Activated CD8-positive, alpha-beta T cell treated with anti-CD3 and anti-CD28 coated beads, Interleukin-2, amount 10 ng/mL, durations not matched to agents 7 days and 5 days (primary cell): ENCODE results near the gene MOSPD3. TPM values are rescaled to one million over a fixed set of nuclear protein-coding genes. Genes with fewer than 3 reads are reported as not detected.

Experiments used
- ATAC-seq: fragments of 150-1000 bp; cut with Tn5 transposase; one replicate; pipeline ENCODE4 v1.10.0; 2021; ENCODE audit warnings: moderate library complexity
- CTCF ChIA-PET: fragments of 350-600 bp; sonication (Branson Sonifier 250); formaldehyde crosslinking; loops from one replicate; lab custom pipeline; 2021; ENCODE audit warnings: antibody characterized with exemption; lab: Charles Lee
- POLR2A ChIA-PET: fragments of 350-600 bp; sonication (Branson Sonifier 250); formaldehyde crosslinking; loops from one replicate; lab custom pipeline; 2021; ENCODE audit warnings: antibody characterized with exemption; lab: Charles Lee
- DNase-seq: peaks from one replicate; pipeline ENCODE4 v3.0.0-alpha.2; 2020
- H3K27ac Mint-ChIP-seq: one replicate; pipeline ENCODE4 v1.8.0; 2021; ENCODE audit warnings: mild to moderate bottlenecking, mixed read lengths
- H3K27me3 Mint-ChIP-seq: one replicate; pipeline ENCODE4 v1.8.0; 2021; ENCODE audit warnings: low read depth, mixed read lengths
- H3K36me3 Mint-ChIP-seq: one replicate; pipeline ENCODE4 v1.8.0; 2021; ENCODE audit warnings: low read depth, mixed read lengths
- H3K4me1 Mint-ChIP-seq: one replicate; pipeline ENCODE4 v1.8.0; 2021; ENCODE audit warnings: low read depth, mixed read lengths
- H3K4me3 Mint-ChIP-seq: one replicate; pipeline ENCODE4 v1.8.0; 2021; ENCODE audit warnings: mild to moderate bottlenecking, mixed read lengths
- H3K9me3 Mint-ChIP-seq: one replicate; pipeline ENCODE4 v1.8.0; 2022; ENCODE audit warnings: mixed read lengths; ENCODE audit not compliant: insufficient read depth
- total RNA-seq, 2 experiments: library from RNA; stranded (reverse); gene quantifications; one replicate each; pipeline ENCODE4 v1.2.3, GENCODE V29; 2021

The MOSPD3 gene
- total RNA-seq, 2 experiments from 2014 or later: 42.1 to 43.5 TPM

DNA sequence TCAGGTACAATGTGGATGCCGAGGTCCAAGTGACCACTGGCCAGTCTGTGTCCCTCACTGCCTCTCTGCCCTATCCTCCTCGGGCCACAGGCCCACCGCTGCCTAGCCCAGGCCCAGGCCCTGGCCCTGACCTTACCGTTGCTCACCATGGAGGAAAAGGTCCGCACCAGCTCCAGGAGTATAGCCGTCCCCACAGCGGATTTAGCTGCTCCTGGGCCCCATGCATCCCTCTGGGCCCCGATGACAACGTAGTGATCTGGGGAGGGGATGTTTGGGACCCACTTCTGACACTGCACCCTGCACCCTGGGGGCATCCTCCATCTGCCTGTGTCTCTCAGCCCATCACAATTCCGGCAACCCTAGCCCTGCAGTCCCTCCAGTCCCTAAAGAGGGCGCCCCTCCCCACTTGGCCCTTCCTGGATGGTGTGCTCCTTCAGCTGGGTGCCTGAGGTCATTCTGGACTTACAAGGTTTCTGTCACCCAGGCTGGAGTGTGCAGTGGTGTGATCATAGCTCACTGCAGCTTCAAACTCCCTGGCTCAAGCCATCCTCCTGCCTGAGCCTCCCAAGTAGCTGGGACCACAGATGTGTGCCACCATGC lies 16.9 kb downstream of the MOSPD3 start:
- ATAC-seq: no peak
- Mint-ChIP-seq H3K9me3 (no peaks in the 10 kb centered on the region), H3K36me3 (peaks cover 16% of the 10 kb centered on the region), H3K27me3 (peaks cover 5% of the 10 kb centered on the region), H3K27ac (no peak overlapping the region), H3K4me3 (no peak overlapping the region), H3K4me1 (peaks cover 76% of the 10 kb centered on the region)
- ChIA-PET POLR2A (interaction anchor here (0.6 to 1.2 kb wide), 2 partner anchors 19 to 20 kb away, joined by 3 read pairs; no protein-coding TSS in a partner anchor), CTCF (interaction anchor here (1.1 to 1.9 kb wide), 12 partner anchors 10 to 65 kb away, joined by 3 to 10 read pairs (median 4); partner anchors contain the start of genes FBXO24, GNB2 and LRCH4)
- peak; percentile 32 for DNase-seq

DNA sequence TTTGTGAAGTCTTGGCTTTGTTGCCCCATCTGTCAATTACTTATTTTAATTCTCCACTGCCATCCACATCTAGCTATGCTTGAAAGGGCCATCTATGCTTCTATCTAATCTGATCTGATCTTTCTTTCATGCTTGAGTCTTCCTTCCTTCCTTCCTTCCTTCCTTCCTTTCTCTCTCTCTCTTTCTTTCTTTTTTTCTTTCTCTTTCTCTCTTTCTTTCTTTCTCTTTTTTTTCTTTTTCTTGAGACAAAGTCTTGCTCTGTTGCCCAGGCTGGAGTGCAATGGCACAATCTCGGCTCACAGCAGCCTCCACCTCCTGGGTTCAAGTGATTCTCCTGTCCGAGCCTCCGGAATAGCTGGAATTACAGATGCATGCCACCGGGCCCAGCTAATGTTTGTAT lies 17.7 kb downstream of the MOSPD3 start:
- DNase-seq: no peak
- Mint-ChIP-seq H3K27ac (peak overlapping the region; percentile 31), H3K9me3 (no peaks in the 10 kb centered on the region), H3K36me3 (peaks cover 15% of the 10 kb centered on the region), H3K27me3 (peaks cover 5% of the 10 kb centered on the region), H3K4me3 (no peak overlapping the region), H3K4me1 (peaks cover 72% of the 10 kb centered on the region)
- ATAC-seq: no peak
- CTCF ChIA-PET: interaction anchor here (1.3 to 1.9 kb wide), 11 partner anchors 10 to 66 kb away, joined by 3 to 10 read pairs (median 4); partner anchors contain the start of genes FBXO24, GNB2 and LRCH4
- POLR2A ChIA-PET: interaction anchor here (0.6 to 1.2 kb wide), 3 partner anchors 18 to 19 kb away, joined by 3 to 5 read pairs (median 3); partner anchors contain the start of gene MOSPD3

DNA sequence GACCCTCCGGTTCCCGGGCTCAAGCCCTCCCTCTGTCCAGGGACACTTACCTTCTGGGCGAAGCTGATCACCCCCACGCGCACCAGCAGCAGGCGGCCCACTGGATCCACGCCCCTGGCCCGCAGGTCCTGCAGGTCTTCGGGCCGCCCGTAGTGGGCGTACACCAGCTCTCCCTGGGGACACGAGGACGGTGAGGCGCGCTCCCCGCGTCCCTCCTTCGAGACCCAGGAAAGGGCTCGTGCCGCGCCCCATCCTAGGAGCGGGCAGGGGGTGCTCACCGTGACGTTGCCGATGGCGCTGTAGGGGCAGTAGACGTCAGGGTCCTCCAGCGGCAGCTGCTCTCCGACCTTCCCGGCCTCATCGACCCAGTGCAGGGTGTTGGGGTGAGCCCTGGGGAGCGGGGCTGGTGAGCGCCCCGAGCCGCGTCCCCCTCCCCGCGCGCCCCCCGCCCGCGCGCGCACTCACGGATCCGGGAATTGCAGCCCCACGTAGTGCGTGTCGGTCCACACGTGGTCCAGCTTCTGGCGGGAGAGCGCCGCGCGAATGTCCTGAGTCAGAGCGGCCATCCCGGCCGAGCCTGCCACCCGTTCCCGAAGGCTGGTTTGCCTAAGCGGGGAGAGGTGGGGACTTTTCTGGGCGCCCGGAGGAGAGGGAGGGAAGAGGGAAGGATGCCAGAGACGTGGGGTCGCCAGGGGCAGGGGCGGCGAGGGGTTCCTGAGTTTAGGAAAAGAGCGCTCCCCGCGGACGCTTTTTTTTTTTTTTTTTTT lies 20.8 kb downstream of the MOSPD3 start:
- Mint-ChIP-seq H3K4me3 (peak overlapping the region; percentile 83), H3K4me1 (peaks cover 46% of the 10 kb centered on the region), H3K27me3 (peaks cover 5% of the 10 kb centered on the region), H3K36me3 (peaks cover 7% of the 10 kb centered on the region), H3K9me3 (no peaks in the 10 kb centered on the region), H3K27ac (peak overlapping the region; percentile 88)
- peak; percentile 68 for DNase-seq
- ChIA-PET POLR2A (interaction anchor here (0.6 to 1.4 kb wide), 5 partner anchors 21 to 242 kb away, joined by 3 to 8 read pairs (median 3); partner anchors contain the start of genes FBXO24, MOSPD3 and SRRT), CTCF (interaction anchor here (0.8 to 2.8 kb wide), 24 partner anchors 9 to 219 kb away, joined by 3 to 28 read pairs (median 4); partner anchors contain the start of genes ACTL6B, FBXO24, GIGYF1 and GNB2)
- ATAC-seq: peak; percentile 69

DNA sequence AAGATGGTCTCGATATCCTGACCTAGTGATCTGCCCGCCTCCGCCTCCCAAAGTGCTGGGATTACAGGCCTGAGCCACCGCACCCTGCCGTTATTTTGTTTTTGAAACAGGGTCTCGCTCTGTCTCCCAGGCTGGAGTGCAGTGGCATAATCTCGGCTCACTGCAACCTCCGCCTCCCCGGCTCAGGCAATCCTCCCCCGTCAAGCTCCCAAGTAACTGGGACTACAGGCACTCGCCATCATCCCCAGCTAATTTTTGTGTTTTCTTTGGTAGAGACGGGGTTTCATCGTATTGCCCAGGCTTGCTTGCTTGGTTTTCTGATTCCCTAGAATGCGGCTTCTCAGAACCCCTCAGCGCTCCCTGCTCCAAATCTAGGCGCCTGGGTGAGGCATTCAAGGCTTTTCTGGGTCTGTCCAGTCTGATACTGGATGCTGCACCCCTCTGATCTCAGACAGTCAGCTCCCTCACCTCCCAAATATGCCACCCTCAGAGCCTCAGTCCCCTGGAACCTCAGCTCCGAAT lies 27.7 kb downstream of the MOSPD3 start:
- ChIA-PET POLR2A (no interaction called here), CTCF (interaction anchor here (1.3 to 1.8 kb wide), 2 partner anchors 10 to 65 kb away, joined by 6 to 9 read pairs; partner anchors contain the start of gene POP7)
- DNase-seq (no peak), ATAC-seq (no peak)
- Mint-ChIP-seq H3K4me3 (no peak overlapping the region), H3K27me3 (peaks cover under 1% of the 10 kb centered on the region), H3K4me1 (peaks cover 2% of the 10 kb centered on the region), H3K36me3 (no peaks in the 10 kb centered on the region), H3K9me3 (no peaks in the 10 kb centered on the region), H3K27ac (no peak overlapping the region)

DNA sequence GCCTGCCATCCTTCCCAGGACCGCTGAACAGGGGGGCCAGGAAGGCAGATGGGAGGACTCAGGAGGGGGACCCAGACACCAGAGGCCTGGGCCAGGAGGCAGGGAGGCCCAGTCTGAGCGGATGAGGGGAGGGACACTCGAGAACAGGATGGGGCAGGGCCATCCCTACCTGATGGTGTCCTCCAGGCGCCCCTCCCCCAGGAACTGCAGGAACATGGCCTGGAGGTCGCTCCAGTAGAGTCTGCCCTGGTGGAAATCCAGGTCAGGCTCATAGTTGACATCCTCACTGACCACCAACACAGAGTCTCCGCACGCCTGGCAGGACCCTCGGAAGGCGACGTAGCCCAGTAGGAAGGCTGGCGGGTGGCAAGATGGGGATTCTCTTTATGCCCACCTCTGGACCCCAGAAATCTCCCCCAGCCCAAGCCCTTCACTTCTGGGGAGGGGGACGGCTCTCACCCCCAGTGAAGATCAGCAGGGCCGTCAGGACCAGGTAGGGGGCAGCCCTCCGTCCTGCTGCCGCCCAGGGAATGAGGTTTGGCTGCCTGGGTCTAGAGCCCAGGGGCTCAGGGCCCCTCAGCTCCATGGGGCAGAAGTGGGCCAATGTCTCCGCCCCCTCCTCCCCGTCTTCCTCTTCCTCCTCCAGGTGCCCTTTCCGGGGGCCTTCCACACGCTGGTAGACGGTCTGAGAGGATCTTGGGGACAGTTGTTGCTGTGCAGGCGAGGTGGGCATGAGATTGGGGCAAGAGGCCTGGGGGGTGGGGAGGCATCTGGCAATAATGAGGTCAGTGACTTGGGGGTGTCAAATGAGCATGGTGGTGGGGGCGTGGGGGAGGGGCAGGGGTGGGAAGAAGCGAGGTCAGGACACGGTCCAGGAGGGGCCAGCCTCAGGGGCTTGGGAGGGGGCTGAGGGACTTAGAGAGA lies 28.4 kb downstream of the MOSPD3 start:
- peaks cover 2% of the 10 kb centered on the region for H3K4me1 Mint-ChIP-seq
- POLR2A ChIA-PET: no interaction called here
- H3K36me3 Mint-ChIP-seq: no peaks in the 10 kb centered on the region
- no peak overlapping the region for H3K27ac Mint-ChIP-seq
- H3K4me3 Mint-ChIP-seq: no peak overlapping the region
- H3K27me3 Mint-ChIP-seq: peaks cover 3% of the 10 kb centered on the region
- no peaks in the 10 kb centered on the region for H3K9me3 Mint-ChIP-seq
- DNase-seq (no peak), ATAC-seq (no peak)
- CTCF ChIA-PET: no interaction called here

DNA sequence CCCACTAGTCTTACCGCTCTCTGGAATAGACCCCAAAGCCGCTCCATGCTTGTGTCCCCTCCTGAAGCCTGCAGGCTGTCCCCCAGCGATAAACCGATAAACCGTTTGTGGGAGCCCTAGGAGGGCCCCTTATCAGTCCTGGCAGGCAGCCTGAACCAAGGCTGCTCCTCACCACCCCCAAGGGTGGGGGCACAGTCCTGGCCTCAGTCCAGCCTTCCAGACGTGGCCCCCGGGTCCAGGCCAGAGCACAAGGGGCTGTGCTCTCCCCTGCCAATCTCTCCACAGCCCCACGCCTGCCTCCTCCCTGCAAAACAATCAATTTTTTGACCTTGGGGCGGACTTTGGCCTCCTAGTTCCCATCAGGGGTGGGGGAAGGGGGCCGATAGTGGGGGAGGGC lies 29.1 kb downstream of the MOSPD3 start, which contains the start of gene TFR2:
TFR2 (minus strand) TSS at position 90 of the 397 bp plus-strand sequence; CDS start at position 47, 43 bp downstream.
- peaks cover 3% of the 10 kb centered on the region for H3K27me3 Mint-ChIP-seq
- H3K4me1 Mint-ChIP-seq: peaks cover 2% of the 10 kb centered on the region
- no peak for ATAC-seq
- DNase-seq: no peak
- peak within 1 kb of the TSS; percentile 6 for H3K27ac Mint-ChIP-seq
- no peak within 1 kb of the TSS for H3K4me3 Mint-ChIP-seq
- no peaks in the 10 kb centered on the region for H3K9me3 Mint-ChIP-seq
- ChIA-PET POLR2A (no interaction called here), CTCF (no interaction called here)
- no peaks in the 10 kb centered on the region for H3K36me3 Mint-ChIP-seq

DNA sequence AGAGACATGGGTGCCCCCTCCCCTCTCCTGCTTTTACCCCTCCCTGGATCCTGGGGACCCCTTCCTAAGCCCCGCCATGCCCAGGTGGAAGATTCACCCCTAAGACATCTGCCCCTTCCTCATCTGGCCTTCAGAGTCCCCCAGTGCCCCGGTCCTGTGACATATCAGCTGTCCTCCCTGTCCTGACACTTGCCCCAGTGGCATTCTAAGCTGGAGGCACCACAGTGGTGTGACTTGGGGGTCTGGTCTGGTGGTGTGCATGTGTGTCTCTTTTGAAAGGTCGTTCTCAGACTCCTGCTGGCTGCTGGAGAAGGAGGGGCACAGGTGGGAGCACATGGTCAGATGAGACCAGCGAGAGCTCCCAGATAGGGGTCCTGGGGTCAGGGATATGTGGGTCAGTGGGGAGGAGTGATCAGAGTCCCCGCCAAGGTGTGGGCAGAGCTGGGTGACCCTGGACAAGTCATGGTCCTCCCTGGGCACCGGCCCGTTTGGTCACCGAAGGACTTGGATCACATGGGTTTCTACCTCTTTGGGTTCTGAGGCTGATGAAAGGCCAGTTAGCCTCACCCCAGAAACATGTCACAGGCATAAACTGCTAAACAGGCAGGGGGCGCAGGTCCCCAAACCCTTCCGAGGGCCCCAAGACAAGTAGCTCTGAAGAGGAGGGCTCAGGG lies 29.7 kb downstream of the MOSPD3 start:
- H3K4me3 Mint-ChIP-seq: no peak overlapping the region
- ChIA-PET CTCF (no interaction called here), POLR2A (no interaction called here)
- ATAC-seq (no peak), DNase-seq (no peak)
- H3K9me3 Mint-ChIP-seq: no peaks in the 10 kb centered on the region
- peaks cover 3% of the 10 kb centered on the region for H3K27me3 Mint-ChIP-seq
- H3K36me3 Mint-ChIP-seq: no peaks in the 10 kb centered on the region
- peak overlapping the region; percentile 6 for H3K27ac Mint-ChIP-seq
- peaks cover 2% of the 10 kb centered on the region for H3K4me1 Mint-ChIP-seq

DNA sequence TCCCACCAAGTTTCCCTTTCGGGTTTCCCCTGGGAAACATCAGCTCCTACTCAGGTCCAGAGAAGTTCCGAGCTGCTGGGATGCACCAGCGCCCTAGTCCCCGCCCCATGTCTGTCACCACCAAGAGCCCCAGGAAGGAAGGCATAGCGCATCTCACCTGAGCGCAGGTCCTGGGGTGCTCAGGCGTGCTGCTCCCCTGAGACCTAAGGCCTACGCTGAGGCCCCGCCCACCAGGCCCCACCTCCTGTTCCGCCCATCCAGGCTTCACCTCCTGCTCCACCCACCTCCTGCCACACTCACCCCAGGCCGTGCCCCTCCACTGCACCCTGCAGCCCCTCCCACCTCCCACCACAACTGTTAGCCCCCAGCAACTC lies 30.2 kb downstream of the MOSPD3 start:
- ChIA-PET CTCF (no interaction called here), POLR2A (no interaction called here)
- ATAC-seq (peak; percentile 75), DNase-seq (peak; percentile 58)
- Mint-ChIP-seq H3K36me3 (no peaks in the 10 kb centered on the region), H3K4me3 (no peak overlapping the region), H3K27ac (no peak overlapping the region), H3K27me3 (peaks cover 6% of the 10 kb centered on the region), H3K4me1 (peaks cover 2% of the 10 kb centered on the region), H3K9me3 (no peaks in the 10 kb centered on the region)

DNA sequence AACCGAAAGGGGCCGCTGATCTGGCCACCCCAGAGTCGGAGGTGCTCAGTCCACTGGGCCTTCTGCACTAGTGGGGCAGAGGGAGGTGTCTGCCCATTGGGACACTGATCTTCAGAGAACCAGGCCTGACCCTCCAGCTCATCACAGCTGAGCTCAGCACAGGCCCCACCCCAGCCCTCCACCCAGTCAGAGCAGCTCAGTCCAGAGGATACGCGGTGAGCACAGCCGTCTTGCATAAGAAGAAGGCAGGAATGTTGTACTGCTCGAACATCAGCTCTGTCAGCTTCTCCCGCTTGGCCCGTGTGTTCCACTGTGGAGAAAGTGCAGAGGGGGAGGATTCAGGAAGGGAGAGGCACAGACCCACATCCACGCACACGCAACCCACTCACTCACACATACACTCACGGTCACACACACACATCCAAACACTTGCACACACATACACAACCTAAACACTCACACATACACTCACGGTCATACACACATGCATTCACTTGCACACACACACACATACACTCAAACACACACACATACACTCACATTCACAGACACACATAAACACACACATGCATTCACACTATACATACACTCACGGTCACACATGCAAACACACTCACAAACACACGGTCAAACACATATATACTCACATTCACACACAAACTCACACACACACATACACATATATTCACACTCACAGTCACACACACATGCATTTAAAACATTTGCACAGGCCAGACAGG lies 37.7 kb downstream of the MOSPD3 start:
- no peak overlapping the region for H3K4me3 Mint-ChIP-seq
- ATAC-seq (no peak), DNase-seq (no peak)
- peaks cover 21% of the 10 kb centered on the region for H3K27me3 Mint-ChIP-seq
- ChIA-PET POLR2A (no interaction called here), CTCF (interaction anchor here (1.1 kb wide), 1 partner anchor 20 kb away, joined by 3 read pairs; no protein-coding TSS in a partner anchor)
- no peaks in the 10 kb centered on the region for H3K4me1 Mint-ChIP-seq
- no peak overlapping the region for H3K27ac Mint-ChIP-seq
- no peaks in the 10 kb centered on the region for H3K36me3 Mint-ChIP-seq
- no peaks in the 10 kb centered on the region for H3K9me3 Mint-ChIP-seq
